ENCODE data around the gene EIF4E1B. TPM values are rescaled to one million over a fixed set of nuclear protein-coding genes. Genes with fewer than 3 reads are reported as not detected.

Gene EIF4E1B
- total RNA-seq, 2 donors from 2014 or later: not detected

- Histone ChIP-seq H3K27me3 (replicated peaks; ENCODE audit: insufficient read depth) (no peaks in the 10 kb centered on the region), H3K9me3 (no peaks in the 10 kb centered on the region), H3K27ac (no peak overlapping the region), H3K4me1 (ENCODE audit: control insufficient read depth in 1 of 2, low read depth in 2 of 2) (peaks cover 0 to 4% of the 10 kb centered on the region in 2 donors), H3K4me3 (no peak overlapping the region), H3K36me3 (no peaks in the 10 kb centered on the region)
- ATAC-seq (ENCODE audit: insufficient number of reproducible peaks, low FRiP score, low read depth): no peak
- no peak for DNase-seq (ENCODE audit: low spot score)
- no peak for TF ChIP-seq CTCF (IDR thresholded peaks at IDR 0.05)
Measured at GRCh38 chr5:176594554-176594953, 35.9 kb upstream of the EIF4E1B start.

- Histone ChIP-seq H3K27me3 (replicated peaks; ENCODE audit: insufficient read depth) (no peaks in the 10 kb centered on the region), H3K27ac (no peak overlapping the region), H3K4me1 (ENCODE audit: control insufficient read depth in 1 of 2, low read depth in 2 of 2) (peaks cover 0 to 4% of the 10 kb centered on the region in 2 donors), H3K36me3 (no peaks in the 10 kb centered on the region), H3K9me3 (no peaks in the 10 kb centered on the region), H3K4me3 (no peak overlapping the region)
- no peak for TF ChIP-seq CTCF (IDR thresholded peaks at IDR 0.05)
- ATAC-seq (ENCODE audit: insufficient number of reproducible peaks, low FRiP score, low read depth) (no peak), DNase-seq (ENCODE audit: low spot score) (no peak)
Measured at GRCh38 chr5:176595386-176595943, 35.0 kb upstream of the EIF4E1B start.

- Histone ChIP-seq H3K9me3 (no peaks in the 10 kb centered on the region), H3K27me3 (replicated peaks; ENCODE audit: insufficient read depth) (no peaks in the 10 kb centered on the region), H3K4me3 (no peak overlapping the region), H3K36me3 (no peaks in the 10 kb centered on the region), H3K27ac (no peak overlapping the region), H3K4me1 (ENCODE audit: control insufficient read depth in 1 of 2, low read depth in 2 of 2) (peaks cover 0 to 4% of the 10 kb centered on the region in 2 donors)
- ATAC-seq (ENCODE audit: insufficient number of reproducible peaks, low FRiP score, low read depth) (no peak), DNase-seq (ENCODE audit: low spot score) (no peak)
- TF ChIP-seq CTCF (IDR thresholded peaks at IDR 0.05): no peak
Measured at GRCh38 chr5:176596069-176596644, 34.3 kb upstream of the EIF4E1B start.

- peak overlapping the region; percentile 63 for H3K4me3 ChIP-seq
- no peak for DNase-seq (ENCODE audit: low spot score)
Measured at GRCh38 chr5:176596689-176597416, 33.6 kb upstream of the EIF4E1B start.

More at GRCh38 chr5:176596689-176597416, 33.6 kb upstream of the EIF4E1B start:
- Histone ChIP-seq H3K27me3 (replicated peaks; ENCODE audit: insufficient read depth) (no peaks in the 10 kb centered on the region), H3K27ac (no peak overlapping the region), H3K4me1 (ENCODE audit: control insufficient read depth in 1 of 2, low read depth in 2 of 2) (peaks cover 0 to 4% of the 10 kb centered on the region in 2 donors), H3K36me3 (no peaks in the 10 kb centered on the region), H3K9me3 (no peaks in the 10 kb centered on the region)
- TF ChIP-seq CTCF (IDR thresholded peaks at IDR 0.05): no peak
- ATAC-seq (ENCODE audit: insufficient number of reproducible peaks, low FRiP score, low read depth): no peak
